HG02870 (cell line): ENCODE data around the gene LRMDA.

ENCODE experiments used
- ATAC-seq: cut with Tn5 transposase; IDR thresholded peaks from one replicate; pipeline ENCODE4 v1.9.1; 2021; ENCODE audit warnings: mild to moderate bottlenecking, moderate library complexity; ENCODE audit not compliant: unreplicated experiment

Gene LRMDA

DNA sequence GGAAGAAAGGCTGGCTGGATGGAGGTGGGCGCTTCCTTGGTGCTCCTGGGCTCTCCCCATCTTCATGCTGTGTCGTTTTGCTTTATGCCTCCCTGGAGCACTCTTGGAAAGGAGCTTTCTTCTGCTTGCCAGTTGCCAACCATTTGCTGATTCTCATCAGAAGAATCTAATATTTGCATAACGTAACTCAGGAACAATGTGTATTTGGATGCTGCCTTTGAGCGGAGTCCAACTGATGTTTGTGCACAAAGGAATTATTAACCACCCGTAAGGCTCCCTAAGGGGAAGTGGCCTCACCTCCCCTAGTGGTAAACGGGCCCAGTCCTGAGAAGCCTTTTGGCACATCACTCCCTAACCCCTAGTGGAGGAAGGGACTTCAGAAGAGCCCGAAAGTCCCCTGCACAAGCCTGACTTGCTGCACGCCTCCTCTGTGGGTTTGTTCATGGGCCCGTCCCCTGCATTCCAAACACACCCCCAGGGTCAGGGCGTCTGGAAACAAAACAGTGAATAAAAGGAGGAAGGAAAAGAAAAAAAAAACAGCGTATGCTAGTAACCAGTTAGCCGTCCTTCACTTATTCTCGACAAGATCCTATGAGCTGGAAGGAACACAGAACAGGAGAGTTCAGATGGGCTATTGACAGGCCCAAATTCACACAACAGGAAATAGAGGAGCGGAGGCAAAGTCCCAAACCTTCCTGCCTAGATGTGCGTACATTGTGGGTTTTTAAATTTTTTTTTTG is 602.2 kb downstream of the LRMDA start:
- no peak for ATAC-seq

DNA sequence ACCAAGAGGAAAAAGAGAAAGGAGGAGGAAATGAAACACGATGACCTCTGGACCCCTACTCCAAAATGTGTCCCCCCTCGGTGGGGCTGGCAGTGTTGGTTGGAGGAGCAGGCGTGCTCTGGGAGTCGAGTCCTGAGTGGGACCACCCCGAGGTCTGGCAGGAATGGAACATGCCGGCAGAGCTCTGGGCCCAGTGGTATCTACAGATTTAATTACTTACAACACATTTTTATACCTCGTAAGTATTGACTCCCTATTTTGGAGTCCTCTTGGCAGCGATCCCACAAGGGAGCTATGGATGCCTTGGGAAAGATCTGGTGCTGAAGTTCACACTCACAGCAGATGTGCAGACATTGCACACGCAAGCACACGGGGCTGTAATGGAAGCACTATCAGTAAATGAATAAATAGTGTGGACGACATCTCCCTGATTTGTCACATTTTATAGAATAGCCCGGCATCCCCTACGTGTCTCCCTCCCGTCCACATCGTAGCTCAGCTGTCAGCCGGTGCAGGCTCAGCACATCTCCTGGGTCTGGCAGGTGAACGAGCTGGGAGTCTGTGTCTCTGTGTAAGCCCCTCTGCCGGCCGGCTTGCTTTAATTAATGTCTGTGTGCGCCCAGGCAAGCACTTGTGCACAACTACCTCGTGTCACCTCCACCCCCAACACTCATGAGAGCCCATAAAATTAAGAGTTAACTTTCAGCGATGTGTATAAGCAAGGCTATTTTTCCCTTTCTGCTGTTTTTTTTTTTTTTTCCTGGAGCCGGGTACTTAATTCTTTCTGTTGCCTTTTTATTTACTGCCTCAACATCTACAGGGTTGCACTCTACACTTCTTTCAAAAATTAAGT is 603.2 kb downstream of the LRMDA start:
- no peak for ATAC-seq

DNA sequence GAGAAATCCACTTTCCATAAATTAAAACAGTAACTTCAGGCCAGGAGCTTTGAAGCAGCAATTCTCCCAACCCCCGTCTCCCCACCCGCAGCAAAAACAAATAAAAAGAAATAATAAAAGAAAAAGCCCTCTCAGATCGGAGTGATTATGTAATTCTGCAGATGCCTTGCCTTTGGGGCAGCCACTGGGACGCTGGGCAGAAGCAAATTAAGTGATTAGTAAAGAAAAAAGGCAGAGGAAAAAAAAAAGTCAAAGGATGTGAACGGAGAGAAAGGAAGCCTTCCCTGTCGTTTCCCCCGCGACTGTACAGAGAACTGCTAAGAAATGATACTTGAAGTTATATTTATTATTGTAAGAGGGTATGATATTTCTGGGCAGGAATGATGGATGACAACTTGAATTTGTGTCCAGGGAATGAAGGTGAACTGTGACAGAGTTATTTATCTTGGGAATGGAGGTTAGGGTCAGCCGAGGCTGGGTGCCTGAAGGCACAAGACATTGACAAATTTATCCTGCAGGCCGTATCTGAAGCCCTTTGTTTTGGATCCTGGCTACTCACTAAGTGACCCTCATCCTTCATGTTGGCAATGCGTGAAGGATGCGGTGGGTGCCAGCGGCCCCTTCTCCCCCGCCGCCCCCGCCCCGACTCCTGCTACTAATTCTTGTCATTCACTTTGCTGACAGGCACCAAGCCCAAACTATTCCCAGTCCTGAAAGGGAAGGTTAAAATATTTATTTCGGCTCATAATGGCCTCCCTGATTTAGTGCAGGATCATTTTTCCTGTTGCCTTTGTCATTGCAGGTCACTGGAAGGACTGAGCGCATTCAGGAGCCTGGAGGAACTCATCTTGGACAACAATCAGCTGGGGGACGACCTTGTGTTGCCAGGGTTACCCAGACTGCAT is 604.0 kb downstream of the LRMDA start:
- no peak for ATAC-seq

DNA sequence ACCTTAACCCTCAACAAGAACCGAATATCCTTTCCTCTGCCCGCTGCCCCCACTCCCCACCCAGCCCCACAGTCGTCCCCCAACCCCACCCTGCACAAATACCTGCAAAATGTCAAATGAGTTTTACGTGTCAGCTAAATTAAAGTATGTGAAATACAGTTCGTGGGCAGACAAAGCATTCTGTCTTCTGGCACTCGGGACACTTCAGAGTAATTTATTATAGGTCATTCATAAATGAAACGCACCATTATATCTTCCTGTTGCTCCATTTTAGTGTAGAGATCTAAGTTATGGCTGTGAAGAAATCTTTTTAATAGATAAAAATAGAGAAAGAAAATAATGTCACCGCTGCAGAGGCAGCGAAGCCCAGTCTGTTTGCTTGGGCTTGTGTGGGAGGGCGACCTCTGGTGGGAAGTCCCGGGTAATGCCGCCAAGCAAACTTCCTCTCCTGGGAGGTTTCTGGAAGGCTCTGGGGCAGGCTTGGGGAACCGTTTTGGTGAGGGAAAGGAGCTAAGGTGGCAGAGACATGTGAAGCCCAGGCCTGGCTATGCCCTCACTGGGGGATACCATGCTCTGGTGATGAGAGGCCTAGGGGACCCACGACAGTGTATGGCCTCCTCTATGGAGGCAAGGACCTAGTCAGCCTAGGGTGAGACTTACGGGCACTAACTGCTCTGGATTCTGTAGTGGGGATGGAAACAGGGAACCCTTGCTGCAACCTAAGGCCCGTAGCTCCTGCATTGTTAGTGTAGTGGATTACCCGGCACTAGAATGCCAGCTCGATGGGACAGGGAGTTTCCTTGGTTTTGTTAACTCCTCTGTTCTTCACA is 604.9 kb downstream of the LRMDA start:
- no peak for ATAC-seq

DNA sequence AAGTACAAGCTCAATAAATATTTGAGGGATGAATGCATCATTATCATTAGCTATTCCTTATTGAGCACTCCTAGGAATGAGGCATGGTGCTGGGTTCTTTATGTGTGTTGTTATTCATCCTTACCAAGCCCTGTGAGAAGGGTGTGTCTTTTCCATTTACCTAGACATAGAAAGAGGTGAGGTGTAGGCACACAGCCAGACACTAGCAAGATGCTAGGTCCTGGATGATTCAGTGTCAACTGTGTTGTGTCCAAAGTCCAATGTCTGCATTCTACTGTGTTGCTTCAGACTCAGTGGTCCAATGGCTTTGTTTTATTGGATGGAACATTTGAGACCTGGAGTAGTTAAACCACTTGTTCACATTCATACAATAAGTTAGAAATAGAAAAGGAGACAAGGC is 605.5 kb downstream of the LRMDA start:
- ATAC-seq, result no peak

DNA sequence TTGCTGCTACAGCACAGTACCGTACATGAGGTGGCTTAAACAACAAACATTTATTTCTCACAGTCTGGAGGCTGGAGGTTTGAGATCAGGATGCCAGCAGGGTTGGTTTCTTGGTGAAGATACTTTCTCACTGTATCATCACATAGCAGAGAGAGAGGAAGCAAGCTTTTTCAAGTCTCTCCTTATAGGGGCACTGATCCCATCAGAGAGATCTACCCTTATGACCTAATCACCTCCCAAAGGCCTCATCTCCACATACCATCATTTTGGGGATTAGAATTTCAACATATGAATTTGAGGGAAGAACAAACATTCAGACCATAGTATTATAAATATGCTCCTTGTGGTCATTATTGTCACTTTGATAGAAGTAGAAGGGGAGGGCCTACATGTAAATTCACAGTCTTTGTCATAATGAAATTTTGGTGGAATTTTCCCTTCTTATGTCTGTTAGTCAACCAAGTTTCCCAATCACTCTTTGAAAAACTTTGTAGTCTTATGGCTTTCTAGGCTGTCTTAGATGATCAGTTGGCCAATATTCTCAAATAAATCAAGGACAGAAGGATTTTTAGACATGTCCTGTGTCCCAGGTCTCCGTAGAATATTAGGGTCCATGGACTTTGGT is 606.2 kb downstream of the LRMDA start:
- ATAC-seq, result no peak

DNA sequence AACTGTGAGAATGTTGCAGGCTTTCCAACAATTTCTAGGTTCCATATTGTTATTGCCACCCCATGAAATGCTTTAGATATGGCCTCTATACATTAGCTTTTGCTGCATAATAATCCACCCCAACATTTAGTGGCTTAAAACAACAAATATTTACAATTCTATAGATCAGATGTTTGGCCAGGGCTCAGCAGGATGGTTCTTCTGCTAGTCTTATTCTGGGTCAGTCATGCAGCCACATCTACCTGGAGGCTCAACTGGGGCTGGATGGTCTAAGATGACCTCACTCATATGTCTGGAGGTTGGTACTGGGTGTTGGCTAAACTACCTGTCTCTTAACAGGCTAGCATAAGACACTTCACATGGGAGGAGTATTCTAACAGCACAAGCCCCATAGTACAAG is 607.3 kb downstream of the LRMDA start:
- ATAC-seq, result no peak

DNA sequence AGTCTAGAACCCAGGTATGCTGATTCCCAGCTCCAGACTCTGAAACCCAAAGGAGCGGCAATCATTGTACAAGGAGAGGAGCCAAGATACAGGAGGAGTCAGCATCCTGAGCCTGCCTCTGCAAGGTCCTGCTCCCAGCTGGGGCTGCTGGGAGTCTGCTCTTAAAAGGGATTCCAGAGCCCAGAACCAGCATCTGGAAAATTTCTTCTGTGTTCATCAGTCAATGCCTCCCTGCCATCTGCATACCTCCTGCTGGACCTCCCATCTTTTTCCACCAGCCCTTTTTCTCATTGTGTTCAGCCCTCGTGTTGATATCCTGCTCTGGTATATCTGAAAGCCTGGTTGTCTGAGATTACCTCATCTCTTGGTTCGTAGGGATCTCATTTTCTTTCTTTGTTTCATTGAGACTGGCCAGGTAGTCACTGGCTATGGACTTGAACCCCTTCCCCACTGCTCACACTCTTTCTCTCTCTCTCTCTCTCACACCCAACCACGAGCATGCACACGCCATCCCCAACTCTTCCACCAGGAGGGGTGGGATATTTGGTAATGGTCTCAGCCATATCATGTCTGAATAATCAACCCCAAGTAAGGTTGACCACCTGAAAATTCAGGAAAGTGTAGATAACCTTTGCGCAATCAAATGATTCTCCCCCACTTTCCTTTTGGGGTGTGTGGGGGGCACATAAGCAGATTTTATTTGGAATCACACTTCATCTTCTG is 608.8 kb downstream of the LRMDA start:
- ATAC-seq, result no peak

DNA sequence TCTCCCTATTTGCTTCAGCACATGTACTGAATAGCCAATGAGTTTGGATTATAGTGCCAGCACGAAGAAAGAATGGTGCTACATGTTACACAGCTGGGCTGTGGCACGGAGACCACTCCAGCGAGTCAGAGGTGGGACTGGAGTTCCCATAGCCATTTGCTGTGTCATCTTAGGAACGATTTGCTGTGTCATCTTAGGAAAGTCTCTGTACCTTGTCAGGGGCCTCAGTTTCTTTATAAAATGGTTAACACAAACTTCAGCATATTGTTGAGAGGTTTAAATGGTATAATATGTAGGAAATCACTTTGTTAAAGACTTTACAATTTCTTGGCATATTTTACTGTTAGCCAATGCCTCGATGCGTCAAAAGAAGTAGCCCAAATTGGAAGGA is 609.4 kb downstream of the LRMDA start:
- no peak for ATAC-seq

DNA sequence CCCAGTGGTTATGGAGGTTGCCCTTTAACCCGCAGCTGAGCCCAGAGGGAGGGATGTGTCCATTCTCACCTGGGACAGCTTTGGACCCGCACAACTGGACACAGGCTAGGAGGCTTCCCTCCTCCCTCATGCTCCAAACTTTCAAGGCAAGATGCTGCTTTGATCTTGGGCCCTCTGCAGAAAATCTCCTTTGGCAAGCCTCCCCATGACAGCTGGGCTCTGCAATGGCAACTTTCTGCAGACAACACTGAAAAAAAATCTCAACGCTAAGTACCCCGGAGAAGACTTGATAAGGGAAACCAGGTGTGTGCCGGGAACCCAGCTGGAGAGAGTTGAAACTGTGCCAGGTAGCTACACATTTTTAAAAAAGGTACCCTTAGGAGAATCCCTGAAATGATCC is 610.1 kb downstream of the LRMDA start:
- no peak for ATAC-seq

DNA sequence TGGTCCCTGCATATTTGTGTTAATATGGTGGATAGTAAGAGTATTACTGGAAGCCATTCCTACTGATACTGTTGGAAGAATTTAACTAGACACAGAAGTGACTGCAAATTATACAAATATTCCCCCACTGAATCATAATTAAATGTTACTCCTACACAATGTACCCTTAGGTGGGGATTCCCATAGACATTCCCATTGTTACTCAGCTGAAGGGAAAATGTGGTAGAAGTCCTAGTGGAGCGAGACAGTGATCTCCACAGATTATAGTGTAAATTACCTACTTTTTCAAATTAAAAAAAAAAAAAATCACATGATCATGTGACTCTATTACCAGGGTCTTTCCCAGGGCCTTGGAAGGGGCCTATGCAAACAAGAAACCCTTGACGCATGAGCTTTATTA is 611.8 kb downstream of the LRMDA start:
- no peak for ATAC-seq

DNA sequence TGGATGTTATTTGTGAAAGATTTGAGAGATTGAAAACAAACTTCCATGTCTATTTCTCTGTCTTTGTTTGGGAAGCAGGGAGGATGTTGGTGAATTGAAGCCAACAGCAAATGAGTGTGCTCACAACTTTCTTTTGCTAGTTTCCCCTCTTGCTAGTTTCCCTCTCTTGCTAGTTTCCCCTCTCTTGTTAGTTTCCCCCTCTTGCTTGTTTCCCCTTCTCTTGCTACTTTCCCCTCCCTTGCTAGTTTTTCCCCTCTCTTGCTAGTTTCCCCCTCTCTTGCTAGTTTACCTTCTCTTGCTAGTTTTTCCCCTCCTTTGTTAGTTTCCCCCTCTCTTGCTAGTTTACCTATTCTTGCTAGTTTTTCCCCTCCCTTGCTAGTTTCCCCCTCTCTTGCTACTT is 613.3 kb downstream of the LRMDA start:
- no peak for ATAC-seq

DNA sequence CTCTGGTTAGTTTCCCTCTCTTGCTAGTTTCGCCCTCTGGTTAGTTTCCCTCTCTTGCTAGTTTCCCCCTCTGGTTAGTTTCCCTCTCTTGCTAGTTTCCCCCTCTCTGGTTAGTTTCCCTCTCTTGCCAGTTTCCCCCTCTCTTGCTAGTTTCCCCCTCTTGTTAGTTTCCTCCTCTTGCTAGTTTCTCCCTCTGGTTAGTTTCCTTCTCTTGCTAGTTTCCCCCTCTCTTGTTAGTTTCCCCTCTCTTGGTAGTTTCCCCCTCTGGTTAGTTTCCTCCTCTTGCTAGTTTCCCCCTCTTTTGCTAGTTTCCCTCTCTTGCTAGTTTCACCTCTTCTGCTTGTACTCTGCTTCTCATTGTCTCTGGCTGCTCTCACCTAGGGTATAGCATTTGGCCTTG is 613.8 kb downstream of the LRMDA start:
- no peak for ATAC-seq

DNA sequence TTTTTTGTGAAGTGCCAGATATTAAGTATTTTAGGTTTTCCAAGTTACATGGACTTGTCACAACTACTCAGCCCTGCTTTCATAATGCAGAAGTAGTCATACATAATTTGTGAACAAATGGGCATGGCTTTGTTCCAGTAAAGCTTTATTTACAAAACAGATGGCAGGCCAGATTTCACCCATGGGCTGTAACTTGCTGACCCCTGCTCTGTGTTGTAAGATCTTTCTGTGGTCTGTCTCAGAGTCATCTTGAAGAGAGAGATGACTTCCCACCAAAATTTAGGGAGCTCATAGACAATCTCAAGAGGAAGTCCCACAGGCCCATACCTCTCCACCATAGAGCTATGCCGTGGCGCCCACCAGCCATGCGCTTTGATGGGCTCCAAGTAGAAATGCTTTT is 616.1 kb downstream of the LRMDA start:
- ATAC-seq, result no peak

DNA sequence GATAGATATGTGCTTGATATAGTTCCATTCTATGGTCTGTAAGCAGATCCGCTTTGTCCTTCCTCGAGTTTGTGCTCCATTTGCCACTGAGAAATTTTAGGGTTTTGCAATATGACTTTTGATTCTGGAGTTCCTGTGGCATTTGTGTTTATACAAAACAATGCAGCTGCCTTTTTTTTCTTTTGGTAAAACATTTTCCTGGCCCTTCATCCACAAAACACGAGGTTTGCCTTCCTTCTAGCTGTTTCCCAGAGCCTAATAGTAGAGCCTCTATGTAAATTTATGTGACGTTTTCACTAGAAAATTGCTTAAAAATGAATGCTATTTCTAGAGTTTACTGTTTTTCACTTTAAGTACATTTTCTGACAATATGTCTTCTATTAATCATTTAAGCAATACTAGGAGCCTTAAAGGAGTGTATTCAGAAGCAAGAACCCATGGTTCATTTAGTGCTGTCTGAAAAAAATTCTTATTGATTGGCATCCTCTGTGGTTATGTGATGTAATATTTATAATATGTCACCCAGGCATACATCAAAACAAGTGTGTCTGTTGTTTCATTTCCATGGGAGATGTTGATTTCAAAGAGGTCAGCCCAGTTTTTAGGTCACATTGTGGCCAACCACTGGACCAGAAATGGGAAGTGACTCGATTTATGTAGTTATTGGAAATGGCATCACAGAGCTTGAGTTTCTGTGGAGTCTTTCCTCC is 618.3 kb downstream of the LRMDA start:
- ATAC-seq, result no peak

DNA sequence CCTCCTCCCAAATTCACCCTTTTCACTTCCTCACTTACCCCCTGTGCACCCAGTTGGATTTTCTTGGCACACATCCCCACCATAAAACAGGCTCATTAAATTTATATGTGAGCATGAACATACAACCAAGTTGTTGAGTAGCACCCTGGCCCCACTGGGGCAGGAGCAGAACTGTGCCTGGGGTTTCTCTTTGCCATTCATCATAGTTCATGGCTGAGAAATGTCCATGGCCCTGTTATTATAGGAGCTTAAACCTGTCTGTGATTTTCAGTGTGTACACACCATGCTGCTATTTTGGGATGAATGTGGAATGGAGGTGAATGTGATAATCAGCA is 618.8 kb downstream of the LRMDA start:
- no peak for ATAC-seq

DNA sequence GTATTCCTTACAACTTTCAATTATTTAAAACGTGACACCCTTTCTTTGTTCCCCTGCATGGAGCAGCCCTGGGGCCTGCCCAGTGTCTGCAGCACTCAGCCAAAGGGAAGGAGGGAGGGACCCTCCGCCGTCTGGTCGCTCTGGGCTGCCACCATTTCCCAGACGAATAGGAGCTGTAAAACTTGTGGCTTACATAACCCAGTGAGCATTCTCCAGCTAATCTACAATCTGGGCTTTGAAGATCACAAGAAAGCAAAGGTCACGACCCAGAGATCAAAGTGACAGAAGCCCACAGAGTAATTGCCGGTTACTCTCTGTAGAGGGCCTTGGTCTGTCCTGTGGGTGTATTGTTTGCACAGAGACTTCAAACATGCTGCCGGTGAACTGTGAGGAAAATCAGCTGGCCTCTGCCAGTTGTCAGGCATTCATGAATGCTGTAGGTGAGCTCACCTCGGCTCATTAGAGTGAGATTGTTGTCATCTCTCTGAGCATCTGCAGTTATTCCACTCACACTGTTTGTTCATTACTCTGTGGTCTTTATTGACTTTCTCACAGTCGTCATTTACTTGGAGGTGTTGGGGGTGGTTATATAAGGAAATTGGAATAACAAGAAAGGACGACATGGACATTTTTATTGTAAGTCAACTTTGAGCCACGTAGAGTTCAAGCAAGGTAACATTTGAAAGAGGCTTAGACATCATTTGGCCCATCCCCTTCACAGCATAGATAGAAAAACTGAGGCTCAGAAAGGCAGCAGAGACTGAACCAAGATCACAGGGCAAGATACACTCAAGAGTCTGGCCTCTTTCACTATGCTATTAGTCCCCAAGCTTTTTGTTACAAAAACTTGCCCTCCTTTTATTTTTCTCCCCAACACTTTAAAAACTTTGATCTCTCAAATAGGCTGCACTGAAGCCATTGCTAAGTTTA is 619.8 kb downstream of the LRMDA start:
- ATAC-seq, result no peak
